HepG2 (cell line): ENCODE results near the gene DNAJB8. TPM values are rescaled to one million over a fixed set of nuclear protein-coding genes. Genes with fewer than 3 reads are reported as not detected.

Experiments
- ARNT2 ChIP-seq: sonication (generic); formaldehyde crosslinking; IDR thresholded peaks from 2 replicates; pipeline ENCODE4 v1.8.0; 2022; ENCODE audit warnings: mild to moderate bottlenecking, low read depth, missing genetic modification reagents, moderate library complexity
- GATAD2A ChIP-seq: IDR thresholded peaks from 2 replicates; pipeline ENCODE4 v1.6.1; 2016
- HINFP ChIP-seq: sonication (generic); formaldehyde crosslinking; IDR thresholded peaks from 2 replicates; pipeline ENCODE4 v1.4.0; 2020; ENCODE audit warnings: low read depth, mild to moderate bottlenecking, missing genetic modification reagents
- HIVEP1 ChIP-seq: sonication (generic); formaldehyde crosslinking; IDR thresholded peaks from 2 replicates; pipeline ENCODE4 v1.4.0; 2020; ENCODE audit warnings: mild to moderate bottlenecking, missing genetic modification reagents
- HNF4A ChIP-seq: sonication (generic); formaldehyde crosslinking; IDR thresholded peaks from 2 replicates; pipeline ENCODE4 v1.4.0; 2020; ENCODE audit warnings: missing genetic modification reagents
- MAFF ChIP-seq: IDR thresholded peaks from 2 replicates; pipeline ENCODE4 v1.6.1; 2011; ENCODE audit warnings: low read depth, low read length, improper control_type of control experiment
- NFKB2 ChIP-seq: sonication (generic); formaldehyde crosslinking; IDR thresholded peaks from 2 replicates; pipeline ENCODE4 v1.4.0; 2020; ENCODE audit warnings: missing genetic modification reagents, borderline replicate concordance
- PAX8 ChIP-seq: sonication (generic); formaldehyde crosslinking; IDR thresholded peaks from 2 replicates; pipeline ENCODE4 v1.8.0; 2022; ENCODE audit warnings: mild to moderate bottlenecking, missing genetic modification reagents, borderline replicate concordance
- PHB2 ChIP-seq: fragments of 450-650 bp; IDR thresholded peaks from 2 replicates; pipeline ENCODE4 v1.6.1; 2018; ENCODE audit not compliant: partially characterized antibody
- POLR2G ChIP-seq: fragments of 200-400 bp; formaldehyde crosslinking; IDR thresholded peaks from 2 replicates; pipeline ENCODE4 v1.6.1; 2018; ENCODE audit warnings: mild to moderate bottlenecking, low read depth, low read length, moderate library complexity
- RAD21 ChIP-seq: fragments of 450-650 bp; formaldehyde crosslinking; IDR thresholded peaks from 2 replicates; pipeline ENCODE4 v1.5.0; 2020; ENCODE audit warnings: mild to moderate bottlenecking
- SALL1 ChIP-seq: sonication (generic); formaldehyde crosslinking; IDR thresholded peaks from 2 replicates; pipeline ENCODE4 v1.8.0; 2022; ENCODE audit warnings: mild to moderate bottlenecking, missing genetic modification reagents
- SIN3B ChIP-seq: fragments of 150-350 bp; IDR thresholded peaks from 2 replicates; pipeline ENCODE4 v1.6.1; 2014; ENCODE audit warnings: low read length
- SMAD3 ChIP-seq: sonication (generic); formaldehyde crosslinking; IDR thresholded peaks from 2 replicates; pipeline ENCODE4 v1.4.0; 2020; ENCODE audit warnings: missing genetic modification reagents
- SP2 ChIP-seq: sonication (generic); formaldehyde crosslinking; IDR thresholded peaks from 2 replicates; pipeline ENCODE4 v1.5.1; 2020; ENCODE audit warnings: mild to moderate bottlenecking, missing genetic modification reagents
- ZBTB34 ChIP-seq: sonication (generic); formaldehyde crosslinking; IDR thresholded peaks from 2 replicates; pipeline ENCODE4 v1.8.0; 2022; ENCODE audit warnings: mild to moderate bottlenecking, missing genetic modification reagents
- ZBTB7B ChIP-seq: sonication (generic); formaldehyde crosslinking; IDR thresholded peaks from 2 replicates; pipeline ENCODE4 v1.4.0; 2020; ENCODE audit warnings: missing genetic modification reagents
- ZFY ChIP-seq: sonication (generic); formaldehyde crosslinking; IDR thresholded peaks from 2 replicates; pipeline ENCODE4 v1.4.0; 2020; ENCODE audit warnings: missing genetic modification reagents
- ZNF280B ChIP-seq: sonication (generic); formaldehyde crosslinking; IDR thresholded peaks from 2 replicates; pipeline ENCODE4 v1.5.0; 2020; ENCODE audit warnings: missing genetic modification reagents, mild to moderate bottlenecking, borderline replicate concordance
- ZNF496 ChIP-seq: sonication (generic); formaldehyde crosslinking; IDR thresholded peaks from 2 replicates; pipeline ENCODE4 v1.8.1; 2023; ENCODE audit warnings: mild to moderate bottlenecking, moderate library complexity, missing genetic modification reagents; ENCODE audit not compliant: insufficient replicate concordance
- ZNF530 ChIP-seq: sonication (generic); formaldehyde crosslinking; IDR thresholded peaks from 2 replicates; pipeline ENCODE4 v1.5.0; 2020; ENCODE audit warnings: low read depth, mild to moderate bottlenecking, missing genetic modification reagents
- ZNF644 ChIP-seq: IDR thresholded peaks from 2 replicates; pipeline ENCODE4 v1.6.1; 2016; ENCODE audit warnings: low read depth
- ZNF670 ChIP-seq: sonication (generic); formaldehyde crosslinking; IDR thresholded peaks from 2 replicates; pipeline ENCODE4 v1.8.0; 2022; ENCODE audit warnings: mild to moderate bottlenecking, missing genetic modification reagents, borderline replicate concordance
- ZSCAN21 ChIP-seq: sonication (generic); formaldehyde crosslinking; IDR thresholded peaks from 2 replicates; pipeline ENCODE4 v1.8.0; 2022; ENCODE audit warnings: mild to moderate bottlenecking, missing genetic modification reagents, moderate library complexity, borderline replicate concordance
- polyA plus RNA-seq, 8 experiments: library from polyadenylated mRNA; depleted of rRNA in 3 of 8; stranded (reverse) in 7 of 8; unstranded in 1 of 8; fragments of >200 nt; fragmentation: Illumina TruSeq in 4 of 8; extraction: Trizol in 4 of 8; gene quantifications; 2 replicates each; pipeline versions ENCODE4 v1.2.1 to v1.2.3, GENCODE V29; 2011 to 2016; ENCODE audit warnings: low read depth in 4 of 8, missing spikeins in 1 of 8, mixed read lengths in 1 of 8; ENCODE audit not compliant: insufficient read depth in 1 of 8
- total RNA-seq, 5 experiments: library from RNA; depleted of rRNA; stranded (reverse); fragments of >200 nt; fragmentation: Illumina TruSeq; extraction: Trizol; gene quantifications; 2 replicates each; pipeline ENCODE4 v1.2.3, GENCODE V29; 2016; ENCODE audit warnings: low read depth in 1 of 5
- TF ChIP-seq, protein P1 (sequence below): sonication (generic); formaldehyde crosslinking; IDR thresholded peaks from 2 replicates; pipeline ENCODE4 v1.4.0; 2020; ENCODE audit warnings: missing genetic modification reagents

The DNAJB8 gene
- total and polyA plus RNA-seq, 2 of the 13 experiments (the other 11 are each of a cell fraction or from before 2014, with no cell fraction given) = not detected

DNA sequence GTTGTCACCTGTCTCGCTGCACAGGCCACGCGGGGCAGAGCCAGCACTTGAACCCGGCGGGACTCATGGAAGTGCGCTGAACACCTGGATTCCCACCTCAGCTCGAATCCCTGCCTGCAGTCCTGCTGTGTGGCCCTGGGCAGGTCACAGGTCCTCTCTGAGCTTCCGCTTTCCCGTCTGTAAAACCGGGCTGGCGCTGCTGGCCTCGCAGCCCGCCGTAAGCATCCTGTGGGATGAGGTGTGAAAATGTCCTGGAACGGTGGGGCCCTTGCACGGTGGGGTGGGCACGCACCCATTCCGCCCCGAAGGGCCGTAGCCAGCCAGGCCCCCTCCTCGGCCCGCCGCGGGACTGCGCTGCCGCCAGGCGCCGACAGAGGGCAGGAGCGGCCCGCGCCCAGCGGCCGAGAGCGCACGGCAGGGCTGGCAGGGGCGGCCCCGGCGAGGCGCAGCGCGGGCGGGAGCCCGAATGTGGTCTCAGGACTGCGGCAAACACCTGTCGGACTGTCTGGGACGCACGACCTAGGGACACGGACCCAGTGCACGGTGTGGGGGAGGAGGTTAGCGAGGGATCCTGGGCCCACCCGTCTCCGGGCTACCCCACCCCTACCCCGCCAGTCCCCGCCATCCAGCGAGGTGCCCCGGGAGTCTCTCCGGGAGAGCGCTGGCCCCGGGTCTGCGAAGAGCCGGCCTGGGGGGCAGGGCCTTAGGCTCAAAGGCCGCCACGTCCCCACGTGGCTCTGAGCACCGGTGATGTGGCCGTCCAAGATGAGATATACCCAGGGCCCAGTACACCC is 40.4 kb downstream of the DNAJB8 start (continued):
- TF ChIP-seq GATAD2A (CRISPR knock-in tag) = no peak
- peak; percentile 57; the same call in 1 of the 2 replicates for TF ChIP-seq SALL1 (CRISPR knock-in tag)
- peak; percentile 28; the same call in 1 of the 2 replicates for TF ChIP-seq HINFP (CRISPR knock-in tag)
- no peak for TF ChIP-seq ZBTB7B (CRISPR knock-in tag)
- peak; percentile 76 for TF ChIP-seq HNF4A (CRISPR knock-in tag)
- TF ChIP-seq PHB2 = no peak
- 0 out of 2 replicates have a peak, but pooled peaks have one; percentile 22 for TF ChIP-seq SP2 (CRISPR knock-in tag)
- no peak for TF ChIP-seq ZNF530 (CRISPR knock-in tag)
- TF ChIP-seq ZNF280B = no peak
- TF ChIP-seq SMAD3 (CRISPR knock-in tag) = no peak
- TF ChIP-seq ZNF644 (CRISPR knock-in tag) = no peak
- TF ChIP-seq ZNF670 (CRISPR knock-in tag) = no peak
- 0 out of 2 replicates have a peak, but pooled peaks have one; percentile 26 for TF ChIP-seq POLR2G
- TF ChIP-seq PAX8 (CRISPR knock-in tag) = no peak
- TF ChIP-seq ARNT2 (CRISPR knock-in tag) = peak; percentile 52
- TF ChIP-seq ZSCAN21 = no peak
- TF ChIP-seq ZFY (CRISPR knock-in tag) = peak; percentile 73
- peak; percentile 45; the same call in 1 of the 2 replicates for TF ChIP-seq ZBTB34
- 0 out of 2 replicates have a peak, but pooled peaks have one; percentile 50 for TF ChIP-seq NFKB2 (CRISPR knock-in tag)
- TF ChIP-seq RAD21 (CRISPR knock-in tag) = peak; percentile 97
- no peak for TF ChIP-seq SIN3B
- no peak for TF ChIP-seq MAFF
- TF ChIP-seq ZNF496 (CRISPR knock-in tag) = no peak
- TF ChIP-seq, protein P1, sequence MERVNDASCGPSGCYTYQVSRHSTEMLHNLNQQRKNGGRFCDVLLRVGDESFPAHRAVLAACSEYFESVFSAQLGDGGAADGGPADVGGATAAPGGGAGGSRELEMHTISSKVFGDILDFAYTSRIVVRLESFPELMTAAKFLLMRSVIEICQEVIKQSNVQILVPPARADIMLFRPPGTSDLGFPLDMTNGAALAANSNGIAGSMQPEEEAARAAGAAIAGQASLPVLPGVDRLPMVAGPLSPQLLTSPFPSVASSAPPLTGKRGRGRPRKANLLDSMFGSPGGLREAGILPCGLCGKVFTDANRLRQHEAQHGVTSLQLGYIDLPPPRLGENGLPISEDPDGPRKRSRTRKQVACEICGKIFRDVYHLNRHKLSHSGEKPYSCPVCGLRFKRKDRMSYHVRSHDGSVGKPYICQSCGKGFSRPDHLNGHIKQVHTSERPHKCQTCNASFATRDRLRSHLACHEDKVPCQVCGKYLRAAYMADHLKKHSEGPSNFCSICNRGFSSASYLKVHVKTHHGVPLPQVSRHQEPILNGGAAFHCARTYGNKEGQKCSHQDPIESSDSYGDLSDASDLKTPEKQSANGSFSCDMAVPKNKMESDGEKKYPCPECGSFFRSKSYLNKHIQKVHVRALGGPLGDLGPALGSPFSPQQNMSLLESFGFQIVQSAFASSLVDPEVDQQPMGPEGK (CRISPR knock-in tag) = peak; percentile 34
- TF ChIP-seq HIVEP1 (CRISPR knock-in tag) = no peak
